ENCODE data around the gene ITPR1. TPM values are rescaled to one million over a fixed set of nuclear protein-coding genes. Genes with fewer than 3 reads are reported as not detected.

The ITPR1 gene
- total RNA-seq, 1 donor from 2014 or later: 45.9 TPM

GRCh38 chr3:4583416-4583815, 90.3 kb downstream of the ITPR1 start:
- H3K36me3 Mint-ChIP-seq: peaks cover 4% of the 10 kb centered on the region
- no peak for DNase-seq (ENCODE audit: extremely low spot score, unreplicated experiment)
- H3K27me3 Mint-ChIP-seq: no peaks in the 10 kb centered on the region
- no peak for TF ChIP-seq CTCF (conservative IDR thresholded peaks at IDR 0.05)
- H3K9me3 Mint-ChIP-seq: peaks cover 8% of the 10 kb centered on the region
- H3K4me1 Mint-ChIP-seq (ENCODE audit: unreplicated experiment): peaks cover 48% of the 10 kb centered on the region
- H3K4me3 Mint-ChIP-seq: no peak overlapping the region
- H3K27ac Mint-ChIP-seq: no peak overlapping the region

DNA sequence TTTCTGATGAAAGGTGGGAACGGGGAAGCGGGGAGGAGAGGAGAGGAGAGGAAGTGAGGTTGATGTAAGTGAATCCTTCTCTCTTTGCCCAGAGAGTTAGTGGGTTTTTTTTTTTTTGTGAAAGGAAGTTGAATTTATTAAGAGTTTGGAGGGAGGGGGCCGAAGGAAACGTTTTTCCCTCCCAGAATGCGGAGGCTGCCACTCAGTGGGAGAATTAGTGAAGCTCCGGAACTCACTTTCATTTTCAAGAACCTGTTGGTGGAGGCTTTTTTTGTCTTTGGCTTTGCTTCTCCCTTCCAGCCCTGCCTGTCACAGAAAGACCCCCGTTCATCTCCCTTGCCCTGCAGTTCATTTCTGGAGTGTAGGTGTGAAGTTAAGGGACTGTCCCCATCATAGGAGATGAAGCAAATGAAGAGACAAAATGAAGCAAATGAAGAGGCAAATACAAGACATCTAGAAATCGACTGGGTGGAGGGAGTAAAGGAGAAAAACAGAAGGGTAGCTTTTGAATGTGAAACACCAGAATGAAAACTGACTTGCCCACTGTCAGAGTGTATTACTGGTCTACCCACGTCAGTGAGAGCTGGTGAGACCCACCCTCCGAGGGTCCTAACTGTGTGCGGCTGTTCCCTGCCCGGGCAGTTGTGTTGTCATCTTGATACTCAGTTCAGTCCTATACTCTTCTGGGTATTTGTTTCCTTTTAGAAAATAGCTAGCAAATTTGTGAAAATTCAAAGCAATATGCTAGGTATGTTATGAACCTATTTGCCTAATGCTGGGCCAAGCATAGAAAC, 91.5 kb downstream of the ITPR1 start:
- peaks cover 8% of the 10 kb centered on the region for H3K9me3 Mint-ChIP-seq
- DNase-seq (ENCODE audit: extremely low spot score, unreplicated experiment): no peak
- H3K27ac Mint-ChIP-seq: peak overlapping the region; percentile 27
- no peak overlapping the region for H3K4me3 Mint-ChIP-seq
- no peak for TF ChIP-seq CTCF (conservative IDR thresholded peaks at IDR 0.05)
- peaks cover 4% of the 10 kb centered on the region for H3K36me3 Mint-ChIP-seq
- H3K4me1 Mint-ChIP-seq (ENCODE audit: unreplicated experiment): peaks cover 53% of the 10 kb centered on the region
- no peaks in the 10 kb centered on the region for H3K27me3 Mint-ChIP-seq

- H3K4me1 Mint-ChIP-seq (ENCODE audit: unreplicated experiment): peaks cover 43% of the 10 kb centered on the region
- TF ChIP-seq CTCF (conservative IDR thresholded peaks at IDR 0.05): no peak
- H3K36me3 Mint-ChIP-seq: no peaks in the 10 kb centered on the region
These were observed 93.2 kb downstream of the ITPR1 start for GRCh38 chr3:4586381-4586780.

GRCh38 chr3:4587061-4587837, 94.1 kb downstream of the ITPR1 start:
- Mint-ChIP-seq H3K36me3 (no peaks in the 10 kb centered on the region), H3K27ac (no peak overlapping the region), H3K27me3 (no peaks in the 10 kb centered on the region), H3K4me3 (no peak overlapping the region), H3K9me3 (peaks cover 7% of the 10 kb centered on the region), H3K4me1 (ENCODE audit: unreplicated experiment) (peaks cover 39% of the 10 kb centered on the region)
- DNase-seq (ENCODE audit: extremely low spot score, unreplicated experiment): no peak
- no peak for TF ChIP-seq CTCF (conservative IDR thresholded peaks at IDR 0.05)

More at GRCh38 chr3:4586381-4586780, 93.2 kb downstream of the ITPR1 start:
- Mint-ChIP-seq H3K27me3 (no peaks in the 10 kb centered on the region), H3K27ac (no peak overlapping the region), H3K9me3 (peaks cover 8% of the 10 kb centered on the region), H3K4me3 (no peak overlapping the region)
- no peak for DNase-seq (ENCODE audit: extremely low spot score, unreplicated experiment)

DNA sequence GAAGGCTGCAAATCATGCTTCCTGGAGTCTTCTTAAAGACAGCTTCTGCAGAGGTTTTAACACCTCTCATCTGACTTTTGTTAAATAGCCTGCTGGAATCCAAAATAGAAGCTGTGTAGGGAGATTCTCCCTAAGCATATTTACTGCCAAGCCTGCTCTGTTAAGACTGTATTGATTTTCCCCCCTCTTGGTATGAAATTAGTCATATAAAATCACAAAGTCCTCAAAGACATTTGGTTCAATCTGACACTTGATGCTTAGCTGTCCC, 94.6 kb downstream of the ITPR1 start:
- no peaks in the 10 kb centered on the region for H3K27me3 Mint-ChIP-seq
- no peak for TF ChIP-seq CTCF (conservative IDR thresholded peaks at IDR 0.05)
- H3K9me3 Mint-ChIP-seq: peaks cover 2% of the 10 kb centered on the region
- DNase-seq (ENCODE audit: extremely low spot score, unreplicated experiment): no peak
- H3K27ac Mint-ChIP-seq: no peak overlapping the region
- no peaks in the 10 kb centered on the region for H3K36me3 Mint-ChIP-seq
- no peak overlapping the region for H3K4me3 Mint-ChIP-seq
- peaks cover 34% of the 10 kb centered on the region for H3K4me1 Mint-ChIP-seq (ENCODE audit: unreplicated experiment)

Measured in type B pancreatic cell (in vitro differentiated cells).